Sigmoid colon (tissue), 7 donors: ENCODE results near the gene SRBD1. TPM values are rescaled to one million over a fixed set of nuclear protein-coding genes. Genes with fewer than 3 reads are reported as not detected.
"Not testable (repeated sequence)": the region's sequence is repeated elsewhere in the genome, so short reads cannot be mapped to it uniquely, and the experiment has no call there.

Source experiments
- DNase-seq: peaks from one replicate; pipeline ENCODE4 v3.0.0-alpha.2; 2019
- H3K27ac ChIP-seq, 4 donors: fragments of 200-600 bp; sonication (generic); one replicate each; pipeline ENCODE4 v1.5.1; 2016 to 2019; ENCODE audit warnings: mild to moderate bottlenecking in 1 of 4
- H3K27me3 ChIP-seq, 3 donors: fragments of 200-600 bp; sonication (generic); one replicate each; pipeline ENCODE4 v1.5.1; 2019; ENCODE audit warnings: mild to moderate bottlenecking in 1 of 3
- H3K36me3 ChIP-seq, 4 donors: fragments of 200-600 bp; sonication (generic); one replicate each; pipeline ENCODE4 v1.5.1; 2016 to 2019
- H3K4me1 ChIP-seq, 4 donors: fragments of 200-600 bp; sonication (generic); one replicate each; pipeline ENCODE4 v1.5.1; 2017 to 2019
- H3K4me3 ChIP-seq, 4 donors: fragments of 200-600 bp; sonication (generic); one replicate each; pipeline ENCODE4 v1.5.1; 2017 to 2019; ENCODE audit warnings: mild to moderate bottlenecking in 2 of 4, moderate library complexity in 1 of 4
- H3K9me3 ChIP-seq, 4 donors: fragments of 200-600 bp in 3 of 4; sonication (generic) in 3 of 4; one replicate each; pipeline versions ENCODE4 v1.5.1 to v1.6.1; 2013 to 2019
- EP300 ChIP-seq, 4 donors: sonication (generic); formaldehyde crosslinking; IDR thresholded peaks; one replicate each; pipeline ENCODE4 v1.6.1; 2017; ENCODE audit warnings: antibody characterized with exemption in 4 of 4
- POLR2A ChIP-seq, 2 donors: fragments of 450-650 bp; IDR thresholded peaks; one replicate each; pipeline ENCODE4 v1.6.1; 2016; ENCODE audit warnings: antibody characterized with exemption in 2 of 2, mild to moderate bottlenecking in 2 of 2, moderate library complexity in 2 of 2
- POLR2AphosphoS5 ChIP-seq, 4 donors: sonication (generic); formaldehyde crosslinking; IDR thresholded peaks; one replicate each; pipeline ENCODE4 v1.6.1; 2017; ENCODE audit warnings: antibody characterized with exemption in 4 of 4
- WGBS, 2 donors: extraction: QIAGEN DNeasy Blood & Tissue Kit; methylation state at CpG; one replicate each; pipeline ENCODE4 v1.1.7; 2013; 5-methylcytosine and 5-hydroxymethylcytosine counted together
- intact Hi-C: fragments of 100-400 bp; cut with DNase I; formaldehyde crosslinking; loops from one replicate; pipeline ENCODE4 v1.15.1; 2023
- polyA plus RNA-seq, 3 donors: library from polyadenylated mRNA; stranded (reverse); fragments of 200-250 nt; gene quantifications; one replicate each; pipeline ENCODE4 v1.2.3, GENCODE V29; 2013
- total RNA-seq, 4 donors: library from RNA; depleted of rRNA; stranded (reverse); fragments of >200 nt; gene quantifications; one replicate each; pipeline ENCODE4 v1.1.0, GENCODE V29; 2016
- TF ChIP-seq, protein P1 (sequence below), 4 experiments: fragments of 450-650 bp in 3 of 4; fragments of 200-600 bp in 1 of 4; IDR thresholded peaks; one replicate each; pipeline ENCODE4 v1.5.1; 2016 to 2019; ENCODE audit warnings: antibody characterized with exemption in 4 of 4, mild to moderate bottlenecking in 3 of 4, moderate library complexity in 2 of 4
- donor health status: healthy with polysubstance abuse.
- donor health status: Bipolar disorder and iron deficiency.
- donor health status: healthy.

The SRBD1 gene
- total and polyA plus RNA-seq, 7 donors: 9.0 to 31.4 (median 16.0) TPM

DNA sequence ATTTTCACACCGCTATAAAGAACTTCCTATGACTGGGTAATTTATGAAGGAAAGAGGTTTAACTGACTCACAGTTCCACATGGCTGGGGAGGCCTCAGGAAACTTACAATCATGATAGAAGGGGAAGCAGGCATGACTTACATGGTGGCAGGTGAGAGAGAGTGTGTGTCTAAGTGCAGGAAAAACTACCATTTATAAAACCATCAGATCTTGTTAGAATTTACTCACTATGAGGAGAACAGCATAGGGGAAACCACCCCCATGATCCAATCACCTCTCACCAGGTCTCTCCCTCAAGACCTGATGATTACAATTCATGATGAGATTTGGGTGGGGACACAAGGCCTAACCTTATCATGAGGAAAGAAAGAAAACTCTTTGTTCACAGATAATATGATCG lies 174.6 kb downstream of the SRBD1 start:
- no peak for DNase-seq
- WGBS, 2 donors: 76 to 96% methylated on average over 2 of the region's 2 CpGs
- Histone ChIP-seq H3K9me3 (no peaks in the 10 kb centered on the region), H3K4me1 (peaks cover 0 to 16% (median 8%) of the 10 kb centered on the region in 4 donors), H3K27me3 (no peaks in the 10 kb centered on the region), H3K4me3 (no peak overlapping the region), H3K36me3 (no peaks in the 10 kb centered on the region), H3K27ac (no peak overlapping the region)
- intact Hi-C loops: no loop called here
- TF ChIP-seq, protein P1, sequence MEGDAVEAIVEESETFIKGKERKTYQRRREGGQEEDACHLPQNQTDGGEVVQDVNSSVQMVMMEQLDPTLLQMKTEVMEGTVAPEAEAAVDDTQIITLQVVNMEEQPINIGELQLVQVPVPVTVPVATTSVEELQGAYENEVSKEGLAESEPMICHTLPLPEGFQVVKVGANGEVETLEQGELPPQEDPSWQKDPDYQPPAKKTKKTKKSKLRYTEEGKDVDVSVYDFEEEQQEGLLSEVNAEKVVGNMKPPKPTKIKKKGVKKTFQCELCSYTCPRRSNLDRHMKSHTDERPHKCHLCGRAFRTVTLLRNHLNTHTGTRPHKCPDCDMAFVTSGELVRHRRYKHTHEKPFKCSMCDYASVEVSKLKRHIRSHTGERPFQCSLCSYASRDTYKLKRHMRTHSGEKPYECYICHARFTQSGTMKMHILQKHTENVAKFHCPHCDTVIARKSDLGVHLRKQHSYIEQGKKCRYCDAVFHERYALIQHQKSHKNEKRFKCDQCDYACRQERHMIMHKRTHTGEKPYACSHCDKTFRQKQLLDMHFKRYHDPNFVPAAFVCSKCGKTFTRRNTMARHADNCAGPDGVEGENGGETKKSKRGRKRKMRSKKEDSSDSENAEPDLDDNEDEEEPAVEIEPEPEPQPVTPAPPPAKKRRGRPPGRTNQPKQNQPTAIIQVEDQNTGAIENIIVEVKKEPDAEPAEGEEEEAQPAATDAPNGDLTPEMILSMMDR (IDR thresholded peaks at IDR 0.05): no peak
- TF ChIP-seq EP300 (IDR thresholded peaks at IDR 0.05) (no peak), POLR2A (IDR thresholded peaks at IDR 0.05) (no peak), POLR2AphosphoS5 (IDR thresholded peaks at IDR 0.05) (no peak)

DNA sequence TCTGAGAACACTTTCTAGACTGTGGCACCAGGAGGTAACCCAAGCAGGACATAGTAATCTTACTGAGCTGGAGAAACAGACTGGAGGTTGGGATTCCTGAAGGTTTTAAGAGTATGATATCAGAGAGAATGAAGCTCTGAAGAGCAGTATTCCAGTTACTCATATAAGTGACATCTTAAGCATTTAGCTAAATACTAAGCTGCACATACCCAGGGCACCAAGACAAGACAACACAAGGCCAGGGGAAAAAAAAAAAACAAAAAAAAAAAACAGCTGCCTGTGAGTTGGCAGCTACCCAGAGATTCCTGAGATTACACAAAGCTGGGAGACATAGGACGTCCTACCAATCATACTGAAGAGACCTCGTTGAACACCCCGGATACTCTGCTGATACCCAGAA lies 175.8 kb downstream of the SRBD1 start:
- TF ChIP-seq POLR2A (IDR thresholded peaks at IDR 0.05): no peak
- TF ChIP-seq, protein P1 (IDR thresholded peaks at IDR 0.05): no peak
- H3K4me3 ChIP-seq: no peak overlapping the region
- no peaks in the 10 kb centered on the region for H3K27me3 ChIP-seq
- no peak for DNase-seq
- 62 to 81% methylated on average over 3 of the region's 3 CpGs for WGBS, 2 donors
- no peaks in the 10 kb centered on the region for H3K36me3 ChIP-seq
- intact Hi-C loops: no loop called here
- peaks cover 0 to 16% (median 8%) of the 10 kb centered on the region in 4 donors for H3K4me1 ChIP-seq
- H3K9me3 ChIP-seq: no peaks in the 10 kb centered on the region
- no peak overlapping the region for H3K27ac ChIP-seq

DNA sequence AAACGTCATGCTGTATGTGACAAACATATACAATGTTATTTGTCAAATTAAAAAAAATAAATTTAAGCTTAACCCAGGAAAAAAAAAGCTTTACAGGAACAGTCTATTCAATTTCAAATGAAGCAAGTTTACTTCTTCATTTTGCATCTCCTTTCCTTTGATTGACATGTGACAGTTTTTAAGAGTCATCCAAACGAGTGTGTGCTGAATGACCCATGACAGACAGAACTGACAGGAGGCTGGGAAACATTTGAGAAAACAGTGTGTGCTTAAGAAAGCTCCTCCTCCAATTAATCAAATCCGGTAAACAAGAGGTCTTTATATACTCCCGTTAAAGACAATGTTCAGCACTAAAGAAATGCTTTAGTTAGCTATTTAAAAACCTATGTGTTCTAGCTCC lies 177.7 kb downstream of the SRBD1 start:
- no peak overlapping the region for H3K27ac ChIP-seq
- WGBS, 2 donors: 55 to 68% methylated on average over 4 of the region's 4 CpGs

DNA sequence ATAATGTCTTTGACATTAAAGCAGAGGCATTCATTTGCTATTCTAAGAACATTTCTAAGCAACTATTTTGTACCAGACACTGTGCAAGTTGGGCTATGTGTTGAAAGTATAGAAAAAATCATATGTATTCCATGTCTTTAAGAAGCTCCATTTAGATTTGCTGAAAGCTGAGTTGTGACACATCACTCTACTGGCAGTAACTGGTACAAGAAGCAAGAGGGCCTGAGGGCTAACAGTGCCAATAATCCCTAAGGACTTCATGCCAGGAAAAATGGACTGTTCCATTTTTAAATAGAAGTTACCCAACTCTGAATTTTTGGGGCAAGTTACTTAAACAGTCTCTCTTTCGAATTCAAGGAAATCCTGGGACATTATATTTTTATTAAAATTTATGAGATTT lies 178.7 kb downstream of the SRBD1 start:
- intact Hi-C loops: no loop called here
- DNase-seq: no peak
- H3K4me1 ChIP-seq: peaks cover 0 to 16% (median 8%) of the 10 kb centered on the region in 4 donors

More for the DNA sequence above, 177.7 kb downstream of the SRBD1 start:
- TF ChIP-seq POLR2AphosphoS5 (IDR thresholded peaks at IDR 0.05): no peak
- H3K36me3 ChIP-seq: no peaks in the 10 kb centered on the region
- no peaks in the 10 kb centered on the region for H3K27me3 ChIP-seq
- H3K4me1 ChIP-seq: peaks cover 0 to 16% (median 8%) of the 10 kb centered on the region in 4 donors
- no peak for DNase-seq
- H3K9me3 ChIP-seq: peaks cover 0 to 1% (median 0%) of the 10 kb centered on the region in 4 donors
- intact Hi-C loops: no loop called here
- H3K4me3 ChIP-seq: no peak overlapping the region

DNA sequence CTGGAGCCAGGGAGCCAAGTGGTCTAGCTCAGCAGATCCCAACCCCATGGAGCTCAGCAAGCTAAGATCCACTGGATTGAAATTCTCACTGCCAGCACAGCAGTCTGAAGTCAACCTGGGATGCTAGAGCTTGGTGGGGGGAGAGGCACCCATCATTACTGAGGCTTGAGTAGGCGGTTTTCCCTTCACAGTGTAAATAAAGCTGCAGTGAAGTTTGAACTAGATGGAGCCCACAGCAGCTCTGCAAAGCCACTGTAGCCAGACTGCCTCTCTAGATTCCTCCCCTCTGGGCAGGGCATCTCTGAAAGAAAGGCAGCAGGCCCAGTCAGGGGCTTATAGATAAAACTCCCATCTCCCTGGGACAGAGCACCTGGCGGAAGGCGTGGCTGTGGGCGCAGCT lies 185.0 kb downstream of the SRBD1 start:
- H3K4me3 ChIP-seq, H3K27ac ChIP-seq, intact Hi-C loops, H3K36me3 ChIP-seq, DNase-seq, H3K9me3 ChIP-seq, H3K27me3 ChIP-seq, H3K4me1 ChIP-seq: not testable (repeated sequence)
- WGBS, 2 donors: 90 to 95% methylated on average over 4 of the region's 4 CpGs

More for the DNA sequence above, 178.7 kb downstream of the SRBD1 start:
- H3K4me3 ChIP-seq: no peak overlapping the region
- H3K36me3 ChIP-seq: no peaks in the 10 kb centered on the region
- WGBS, 2 donors: 95 to 97% methylated on average over 1 of the region's 1 CpG
- no peak overlapping the region for H3K27ac ChIP-seq
- H3K27me3 ChIP-seq: no peaks in the 10 kb centered on the region
- H3K9me3 ChIP-seq: peaks cover 0 to 1% (median 0%) of the 10 kb centered on the region in 4 donors
- no peak for TF ChIP-seq POLR2A (IDR thresholded peaks at IDR 0.05)
- no peak for TF ChIP-seq POLR2AphosphoS5 (IDR thresholded peaks at IDR 0.05)
- TF ChIP-seq, protein P1 (IDR thresholded peaks at IDR 0.05): no peak
- TF ChIP-seq EP300 (IDR thresholded peaks at IDR 0.05): no peak

DNA sequence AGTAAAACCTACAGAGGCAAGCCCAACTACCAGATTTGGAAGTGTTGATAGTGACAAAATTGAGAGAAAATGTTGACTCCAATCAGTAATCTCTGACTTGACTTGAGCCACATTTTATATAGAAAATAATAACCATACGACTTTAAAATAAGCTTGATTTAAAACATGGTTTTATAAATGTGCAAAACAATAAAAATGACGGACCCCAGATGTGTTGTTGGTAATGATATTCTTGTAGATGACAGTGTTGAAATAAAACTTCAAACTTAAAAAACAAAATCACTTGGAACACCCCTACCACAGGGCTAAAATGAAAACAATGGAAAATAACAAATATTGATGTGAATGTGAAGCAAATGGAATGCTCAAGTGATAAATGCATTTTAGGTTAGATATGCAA lies 188.1 kb downstream of the SRBD1 start:
- Histone ChIP-seq H3K4me1 (peaks cover 0 to 15% (median 0%) of the 10 kb centered on the region in 4 donors), H3K27ac (no peak overlapping the region), H3K36me3 (peaks cover 0 to 3% (median 0%) of the 10 kb centered on the region in 4 donors), H3K4me3 (no peak overlapping the region), H3K27me3 (no peaks in the 10 kb centered on the region), H3K9me3 (no peaks in the 10 kb centered on the region)
- no peak for TF ChIP-seq EP300 (IDR thresholded peaks at IDR 0.05)
- TF ChIP-seq POLR2AphosphoS5 (IDR thresholded peaks at IDR 0.05): no peak
- intact Hi-C loops: no loop called here
- WGBS, 2 donors: 91 to 93% methylated on average over 2 of the region's 2 CpGs
- DNase-seq: no peak
